Kidney capillary endothelial cell (primary cell): ENCODE data around the gene PRKD1.

Source experiments
- DNase-seq: peaks from one replicate; pipeline ENCODE4 v3.0.0-alpha.2; 2018; ENCODE audit warnings: low spot score

PRKD1 gene

GRCh38 chr14:29927376-29928116 is at the start of gene PRKD1:
PRKD1 (minus strand) TSS chr14:29927847.
- DNase-seq: peak; percentile 44

GRCh38 chr14:29971101-29971500 is 43.5 kb upstream of the PRKD1 start:
- no peak for DNase-seq

GRCh38 chr14:29955087-29955486 is 27.4 kb upstream of the PRKD1 start:
- DNase-seq: no peak

- no peak for DNase-seq
Observed at GRCh38 chr14:29953501-29953900, 25.9 kb upstream of the PRKD1 start.

GRCh38 chr14:29944091-29944490 is 16.4 kb upstream of the PRKD1 start:
- DNase-seq: no peak

- no peak for DNase-seq
Observed at GRCh38 chr14:29941401-29941800, 13.8 kb upstream of the PRKD1 start.

GRCh38 chr14:29940482-29940881 is 12.8 kb upstream of the PRKD1 start:
- no peak for DNase-seq

- no peak for DNase-seq
Observed at GRCh38 chr14:29937116-29937515, 9.5 kb upstream of the PRKD1 start.

GRCh38 chr14:29930283-29930682 is 2.6 kb upstream of the PRKD1 start:
- no peak for DNase-seq

GRCh38 chr14:29928117-29928640 is 532 bp upstream of the PRKD1 start:
- no peak for DNase-seq

GRCh38 chr14:29926701-29927375 is 809 bp downstream of the PRKD1 start:
- DNase-seq: peak; percentile 42

- no peak for DNase-seq
Observed at GRCh38 chr14:29926228-29926627, 1.4 kb downstream of the PRKD1 start.

GRCh38 chr14:29925736-29926135 is 1.9 kb downstream of the PRKD1 start:
- DNase-seq: no peak

- peak; percentile 21 for DNase-seq
Observed at GRCh38 chr14:29925101-29925722, 2.4 kb downstream of the PRKD1 start.

GRCh38 chr14:29919845-29920244 is 7.8 kb downstream of the PRKD1 start:
- DNase-seq: no peak

- DNase-seq: no peak
Observed at GRCh38 chr14:29918981-29919380, 8.7 kb downstream of the PRKD1 start.

GRCh38 chr14:29913566-29913965 is 14.1 kb downstream of the PRKD1 start:
- DNase-seq: no peak

GRCh38 chr14:29911810-29912209 is 15.8 kb downstream of the PRKD1 start:
- DNase-seq: no peak

- DNase-seq: no peak
Observed at GRCh38 chr14:29908652-29909577, 18.7 kb downstream of the PRKD1 start.

GRCh38 chr14:29906256-29906870 is 21.3 kb downstream of the PRKD1 start:
- DNase-seq: no peak

GRCh38 chr14:29905543-29905942 is 22.1 kb downstream of the PRKD1 start:
- DNase-seq: no peak
